B cell (primary cell): ENCODE data around the gene PCK1.

ENCODE experiments used
- EZH2 ChIP-seq: IDR thresholded peaks from 2 replicates; pipeline ENCODE4 v1.6.1; 2012; ENCODE audit warnings: borderline replicate concordance, low read depth, mild to moderate bottlenecking, moderate library complexity, low read length; ENCODE audit not compliant: insufficient read depth, poor library complexity, severe bottlenecking
- TF ChIP-seq, protein P1 (sequence below): fragments of 200-600 bp; IDR thresholded peaks from one replicate; pipeline ENCODE4 v1.8.0; 2022; ENCODE audit warnings: antibody characterized with exemption, mild to moderate bottlenecking

DNA sequence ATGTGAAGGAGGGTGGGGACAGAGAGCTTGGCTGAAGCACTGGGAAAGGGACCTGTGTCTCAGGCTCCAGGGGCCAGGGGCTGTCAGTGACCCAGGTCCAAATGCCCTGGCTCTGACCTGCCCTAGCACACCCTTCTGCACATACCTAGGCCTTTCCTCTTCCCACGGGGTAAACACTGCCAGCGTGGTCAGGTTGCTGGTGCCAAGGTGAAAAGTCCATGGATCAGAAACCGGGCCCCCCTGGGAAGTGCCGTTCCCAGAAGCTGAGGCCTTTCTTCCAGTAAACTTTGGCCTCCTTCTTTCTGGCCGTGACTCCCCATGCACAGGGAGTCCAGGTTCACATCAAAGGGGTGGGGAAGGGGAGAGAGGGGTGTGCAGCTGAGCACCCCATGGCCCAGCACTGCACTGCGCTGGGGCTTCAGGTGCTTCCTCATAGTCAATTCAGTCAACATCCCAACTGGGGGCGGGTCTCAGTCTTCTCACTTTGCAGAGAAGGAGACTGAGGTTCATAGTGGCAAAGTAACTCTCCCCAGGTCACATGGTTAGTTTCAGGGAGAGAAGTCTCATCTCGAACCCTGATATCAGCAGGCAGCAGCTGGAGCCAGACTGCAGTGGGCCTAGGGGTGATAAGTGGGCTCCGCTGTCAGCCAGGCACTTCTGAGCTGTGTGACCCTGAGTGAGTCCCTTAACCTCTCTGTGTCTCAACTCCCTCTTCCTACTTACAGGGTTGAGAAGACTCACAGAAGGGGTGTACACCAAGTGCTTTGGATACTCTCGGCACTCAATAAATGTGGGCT, 17.0 kb downstream of the PCK1 start:
- TF ChIP-seq, protein P1, sequence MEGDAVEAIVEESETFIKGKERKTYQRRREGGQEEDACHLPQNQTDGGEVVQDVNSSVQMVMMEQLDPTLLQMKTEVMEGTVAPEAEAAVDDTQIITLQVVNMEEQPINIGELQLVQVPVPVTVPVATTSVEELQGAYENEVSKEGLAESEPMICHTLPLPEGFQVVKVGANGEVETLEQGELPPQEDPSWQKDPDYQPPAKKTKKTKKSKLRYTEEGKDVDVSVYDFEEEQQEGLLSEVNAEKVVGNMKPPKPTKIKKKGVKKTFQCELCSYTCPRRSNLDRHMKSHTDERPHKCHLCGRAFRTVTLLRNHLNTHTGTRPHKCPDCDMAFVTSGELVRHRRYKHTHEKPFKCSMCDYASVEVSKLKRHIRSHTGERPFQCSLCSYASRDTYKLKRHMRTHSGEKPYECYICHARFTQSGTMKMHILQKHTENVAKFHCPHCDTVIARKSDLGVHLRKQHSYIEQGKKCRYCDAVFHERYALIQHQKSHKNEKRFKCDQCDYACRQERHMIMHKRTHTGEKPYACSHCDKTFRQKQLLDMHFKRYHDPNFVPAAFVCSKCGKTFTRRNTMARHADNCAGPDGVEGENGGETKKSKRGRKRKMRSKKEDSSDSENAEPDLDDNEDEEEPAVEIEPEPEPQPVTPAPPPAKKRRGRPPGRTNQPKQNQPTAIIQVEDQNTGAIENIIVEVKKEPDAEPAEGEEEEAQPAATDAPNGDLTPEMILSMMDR, result no peak
- no peak for TF ChIP-seq EZH2
